AG09309 (cell line): Measurements from ENCODE around the gene IER5.
A peak's percentile ranks its signal among the peaks of the same experiment; 100 is the strongest.

ENCODE experiments used
- DNase-seq: peaks from one replicate; pipeline ENCODE4 v3.0.0-alpha.2; 2010; ENCODE audit warnings: low read depth
- H3K4me3 ChIP-seq: 2 replicates; pipeline ENCODE4 v1.5.1; 2011; ENCODE audit warnings: mild to moderate bottlenecking, low read depth, low read length, moderate library complexity; ENCODE audit not compliant: control insufficient read depth
- TF ChIP-seq, protein P1 (sequence below): IDR thresholded peaks from 2 replicates; pipeline ENCODE4 v1.5.1; 2011; ENCODE audit warnings: mild to moderate bottlenecking, low read depth, low read length, inconsistent platforms; ENCODE audit not compliant: insufficient read depth, control insufficient read depth; ENCODE audit errors: missing control alignments

IER5 gene

GRCh38 chr1:181090641-181091126 lies 2.2 kb downstream of the IER5 start:
- TF ChIP-seq, protein P1, sequence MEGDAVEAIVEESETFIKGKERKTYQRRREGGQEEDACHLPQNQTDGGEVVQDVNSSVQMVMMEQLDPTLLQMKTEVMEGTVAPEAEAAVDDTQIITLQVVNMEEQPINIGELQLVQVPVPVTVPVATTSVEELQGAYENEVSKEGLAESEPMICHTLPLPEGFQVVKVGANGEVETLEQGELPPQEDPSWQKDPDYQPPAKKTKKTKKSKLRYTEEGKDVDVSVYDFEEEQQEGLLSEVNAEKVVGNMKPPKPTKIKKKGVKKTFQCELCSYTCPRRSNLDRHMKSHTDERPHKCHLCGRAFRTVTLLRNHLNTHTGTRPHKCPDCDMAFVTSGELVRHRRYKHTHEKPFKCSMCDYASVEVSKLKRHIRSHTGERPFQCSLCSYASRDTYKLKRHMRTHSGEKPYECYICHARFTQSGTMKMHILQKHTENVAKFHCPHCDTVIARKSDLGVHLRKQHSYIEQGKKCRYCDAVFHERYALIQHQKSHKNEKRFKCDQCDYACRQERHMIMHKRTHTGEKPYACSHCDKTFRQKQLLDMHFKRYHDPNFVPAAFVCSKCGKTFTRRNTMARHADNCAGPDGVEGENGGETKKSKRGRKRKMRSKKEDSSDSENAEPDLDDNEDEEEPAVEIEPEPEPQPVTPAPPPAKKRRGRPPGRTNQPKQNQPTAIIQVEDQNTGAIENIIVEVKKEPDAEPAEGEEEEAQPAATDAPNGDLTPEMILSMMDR, result no peak
- peak overlapping the region; percentile 82 for H3K4me3 ChIP-seq
- DNase-seq, result no peak

- DNase-seq, result no peak
- TF ChIP-seq, protein P1, result no peak
- H3K4me3 ChIP-seq, result peak overlapping the region; percentile 82
Measured at GRCh38 chr1:181091309-181092040, 3.0 kb downstream of the IER5 start.

DNA sequence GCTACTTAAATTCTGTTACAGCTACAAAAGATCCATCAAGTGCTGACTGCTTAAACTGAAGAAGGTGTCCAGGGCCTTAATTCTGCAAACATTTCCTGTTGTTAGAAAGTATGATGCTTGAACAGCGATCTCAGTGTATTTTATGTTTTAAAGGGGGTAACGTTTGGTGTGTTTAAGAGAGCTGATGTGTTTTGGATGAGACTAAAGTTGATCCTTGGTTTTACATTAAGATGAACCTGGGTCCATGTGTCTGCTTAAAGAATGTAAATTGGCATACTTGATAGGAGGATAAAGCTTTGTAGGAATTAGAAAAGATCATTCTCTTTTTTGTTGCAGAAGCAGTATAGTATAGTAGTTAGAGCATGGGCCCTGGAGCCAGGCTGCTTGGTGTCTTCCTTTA lies 3.6 kb downstream of the IER5 start:
- no peak for DNase-seq
- H3K4me3 ChIP-seq, result no peak overlapping the region
- TF ChIP-seq, protein P1, result no peak

DNA sequence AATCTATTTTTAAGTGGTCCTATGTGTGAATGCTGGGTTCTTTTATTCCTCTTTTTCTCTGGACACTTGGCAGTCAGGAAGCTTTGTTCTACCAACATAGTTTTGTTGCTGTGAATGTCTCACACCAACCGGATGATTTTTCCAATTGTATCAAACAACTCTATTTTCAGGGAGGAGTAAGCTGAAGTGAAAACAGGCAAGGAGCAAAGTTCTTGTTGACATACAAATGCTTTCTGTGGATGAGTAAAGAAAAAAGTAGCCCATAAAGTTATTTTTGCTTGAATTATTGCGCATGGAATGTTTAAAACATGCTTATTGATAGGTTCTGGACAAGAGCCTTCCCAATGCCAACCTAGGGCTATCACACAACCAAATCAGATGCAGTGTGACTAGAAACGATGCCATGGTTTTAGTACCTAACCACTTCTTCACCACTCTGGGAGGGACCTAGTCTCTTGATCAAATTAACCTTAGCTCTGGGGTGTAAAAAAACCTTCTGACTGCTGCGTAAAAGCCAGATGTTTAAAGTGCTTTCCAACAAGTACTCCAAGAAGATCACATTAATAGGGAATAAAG lies 4.5 kb downstream of the IER5 start:
- H3K4me3 ChIP-seq, result no peak overlapping the region
- no peak for DNase-seq
- TF ChIP-seq, protein P1, result no peak

- TF ChIP-seq, protein P1, result no peak
- DNase-seq, result peak; percentile 83
- H3K4me3 ChIP-seq, result no peak overlapping the region
Measured at GRCh38 chr1:181094416-181095212, 6.1 kb downstream of the IER5 start.

DNA sequence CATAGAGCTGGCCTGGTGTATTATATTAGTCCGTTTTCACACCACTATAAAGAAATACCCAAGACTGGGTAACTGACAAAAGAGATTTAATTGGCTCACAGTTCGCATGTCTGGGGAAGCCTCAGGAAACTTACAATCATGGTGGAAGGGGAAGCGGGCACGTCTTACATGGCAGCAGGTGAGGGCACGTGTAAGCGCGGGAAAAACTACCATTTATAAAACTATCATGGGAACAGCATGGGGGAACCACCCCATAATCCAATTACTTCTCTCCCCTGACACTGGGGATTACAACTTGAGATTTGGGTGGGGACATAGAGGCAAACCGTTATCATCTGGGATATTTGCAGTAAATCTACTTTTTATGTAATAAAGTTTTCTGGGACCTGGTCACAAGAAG lies 6.8 kb downstream of the IER5 start:
- no peak for DNase-seq
- TF ChIP-seq, protein P1, result no peak
- no peak overlapping the region for H3K4me3 ChIP-seq
